OCI-LY7 (cell line): ENCODE measurements around the gene VSIR. TPM values are rescaled to one million over a fixed set of nuclear protein-coding genes. Genes with fewer than 3 reads are reported as not detected.

Source experiments
- BruUV-seq: library from RNA; stranded (reverse); fragments of 400-500 nt; replicated peaks from 2 replicates; lab custom pipeline; 2021; lab: Mats Ljungman, UMichigan
- CTCF ChIA-PET: fragments of 300-600 bp; sonication (Branson Sonifier 250); formaldehyde crosslinking; loops from one replicate; lab custom pipeline; 2022; ENCODE audit warnings: antibody characterized with exemption; ENCODE audit not compliant: unreplicated experiment; lab: Charles Lee
- POLR2A ChIA-PET: fragments of 300-600 bp; sonication (Branson Sonifier 250); formaldehyde crosslinking; loops from one replicate; lab custom pipeline; 2022; ENCODE audit warnings: antibody characterized with exemption; lab: Charles Lee
- DNase-seq: peaks from one replicate; pipeline ENCODE4 v3.0.0-alpha.2; 2015; ENCODE audit warnings: low spot score
- H2AFZ ChIP-seq: fragments of 200-600 bp; sonication (generic), shearing (Covaris generic); 2 replicates; pipeline ENCODE4 v1.6.1; 2014; ENCODE audit warnings: mild to moderate bottlenecking, antibody characterized with exemption, low read length, moderate library complexity
- H3K27ac ChIP-seq: fragments of 200-600 bp; sonication (generic); 2 replicates; pipeline ENCODE4 v1.5.1; 2014; ENCODE audit warnings: mixed run types, low read depth, mild to moderate bottlenecking, moderate library complexity, low read length, inconsistent platforms; ENCODE audit not compliant: poor library complexity, severe bottlenecking
- H3K36me3 ChIP-seq: fragments of 200-600 bp; sonication (generic); 2 replicates; pipeline ENCODE4 v1.6.1; 2014; ENCODE audit warnings: mild to moderate bottlenecking, antibody characterized with exemption, low read length, moderate library complexity, mixed read lengths; ENCODE audit not compliant: insufficient read depth
- H3K4me1 ChIP-seq: fragments of 200-600 bp; sonication (generic); 2 replicates; pipeline ENCODE4 v1.5.1; 2014; ENCODE audit warnings: mild to moderate bottlenecking, low read length; ENCODE audit not compliant: insufficient read depth, poor library complexity, severe bottlenecking
- H3K4me2 ChIP-seq: fragments of 200-600 bp; sonication (generic); 2 replicates; pipeline ENCODE4 v1.6.1; 2014; ENCODE audit warnings: mild to moderate bottlenecking, low read length
- H3K4me3 ChIP-seq: fragments of 200-600 bp; sonication (generic); 2 replicates; pipeline ENCODE4 v1.5.1; 2014; ENCODE audit warnings: mild to moderate bottlenecking, low read depth, low read length; ENCODE audit not compliant: poor library complexity, severe bottlenecking
- H3K79me2 ChIP-seq: fragments of 200-600 bp; sonication (generic); 2 replicates; pipeline ENCODE4 v1.6.1; 2016; ENCODE audit warnings: low read depth, mild to moderate bottlenecking, low read length, moderate library complexity, mixed read lengths; ENCODE audit not compliant: insufficient read depth
- H3K9me2 ChIP-seq: fragments of 200-600 bp; sonication (generic); 2 replicates; pipeline ENCODE4 v1.6.1; 2016; ENCODE audit warnings: mild to moderate bottlenecking, low read length, mixed read lengths; ENCODE audit not compliant: insufficient read depth
- H3K9me3 ChIP-seq: fragments of 200-600 bp; sonication (generic); 2 replicates; pipeline ENCODE4 v1.6.1; 2014; ENCODE audit warnings: mild to moderate bottlenecking, mixed run types, low read length, mixed read lengths
- H4K20me1 ChIP-seq: fragments of 200-600 bp; sonication (generic); 2 replicates; pipeline ENCODE4 v1.6.1; 2014; ENCODE audit warnings: mild to moderate bottlenecking, antibody characterized with exemption, low read length, moderate library complexity, mixed read lengths; ENCODE audit not compliant: insufficient read depth
- CTCF ChIP-seq: fragments of 200-600 bp; sonication (generic); conservative IDR thresholded peaks from 2 replicates; pipeline ENCODE4 v1.5.1; 2014; ENCODE audit warnings: mild to moderate bottlenecking, antibody characterized with exemption, low read length, moderate library complexity, mixed read lengths
- EZH2phosphoT487 ChIP-seq: fragments of 200-600 bp; sonication (generic); IDR thresholded peaks from 2 replicates; pipeline ENCODE4 v1.6.1; 2018; ENCODE audit warnings: low read depth, borderline replicate concordance, mild to moderate bottlenecking, mixed run types, antibody characterized with exemption, low read length, moderate library complexity, mixed read lengths
- intact Hi-C: fragments of 100-400 bp; cut with micrococcal nuclease; formaldehyde crosslinking; loops from one replicate; pipeline ENCODE4 v1.10.0; 2022; ENCODE audit not compliant: unreplicated experiment
- total RNA-seq, 2 experiments: library from RNA; depleted of rRNA in 1 of 2; stranded (reverse); fragments of >200 nt in 1 of 2; shearing (Covaris generic) in 1 of 2; gene quantifications; 2 replicates each; pipeline ENCODE4 v1.2.3, GENCODE V29; 2014 to 2022

The VSIR gene
- total RNA-seq, 2 experiments from 2014 or later, result 2.2 to 9.0 TPM

GRCh38 chr10:71784679-71785272 is 11.5 kb upstream of the VSIR start:
- ChIA-PET POLR2A (no interaction called here), CTCF (no interaction called here)
- intact Hi-C loops, result no loop called here

GRCh38 chr10:71783917-71784678 is 10.8 kb upstream of the VSIR start:
- Histone ChIP-seq H3K36me3 (no peaks in the 10 kb centered on the region), H3K27ac (no peak overlapping the region), H4K20me1 (no peaks in the 10 kb centered on the region), H3K9me2 (no peaks in the 10 kb centered on the region), H3K79me2 (no peaks in the 10 kb centered on the region), H3K4me1 (no peaks in the 10 kb centered on the region), H2AFZ (no peak overlapping the region), H3K4me2 (no peak overlapping the region), H3K9me3 (no peaks in the 10 kb centered on the region), H3K4me3 (no peak overlapping the region)
- CTCF ChIA-PET, result no interaction called here
- no peak for DNase-seq
- POLR2A ChIA-PET, result no interaction called here
- intact Hi-C loops, result no loop called here
- no TSS peak for BruUV-seq
- TF ChIP-seq EZH2phosphoT487 (no peak), CTCF (no peak)

More at GRCh38 chr10:71784679-71785272, 11.5 kb upstream of the VSIR start:
- Histone ChIP-seq H3K4me1 (no peaks in the 10 kb centered on the region), H3K9me3 (no peaks in the 10 kb centered on the region), H3K4me2 (no peak overlapping the region), H3K9me2 (no peaks in the 10 kb centered on the region), H2AFZ (no peak overlapping the region), H3K4me3 (no peak overlapping the region), H3K79me2 (no peaks in the 10 kb centered on the region), H4K20me1 (no peaks in the 10 kb centered on the region), H3K27ac (no peak overlapping the region), H3K36me3 (no peaks in the 10 kb centered on the region)
- no peak for TF ChIP-seq EZH2phosphoT487
- no peak for TF ChIP-seq CTCF
- BruUV-seq, result no TSS peak
- no peak for DNase-seq
